NCI-H2107 treated with DMSO at 0.1 percent for 48 hours (cell line): ENCODE results near the gene IER5L.
"Not testable (repeated sequence)": the region's sequence is repeated elsewhere in the genome, so short reads cannot be mapped to it uniquely, and the experiment has no call there.

Source experiments
- DNase-seq: peaks from one replicate; lab custom pipeline; 2025; ENCODE audit not compliant: unreplicated experiment; lab: John Stamatoyannopoulos, UW

IER5L gene

DNA sequence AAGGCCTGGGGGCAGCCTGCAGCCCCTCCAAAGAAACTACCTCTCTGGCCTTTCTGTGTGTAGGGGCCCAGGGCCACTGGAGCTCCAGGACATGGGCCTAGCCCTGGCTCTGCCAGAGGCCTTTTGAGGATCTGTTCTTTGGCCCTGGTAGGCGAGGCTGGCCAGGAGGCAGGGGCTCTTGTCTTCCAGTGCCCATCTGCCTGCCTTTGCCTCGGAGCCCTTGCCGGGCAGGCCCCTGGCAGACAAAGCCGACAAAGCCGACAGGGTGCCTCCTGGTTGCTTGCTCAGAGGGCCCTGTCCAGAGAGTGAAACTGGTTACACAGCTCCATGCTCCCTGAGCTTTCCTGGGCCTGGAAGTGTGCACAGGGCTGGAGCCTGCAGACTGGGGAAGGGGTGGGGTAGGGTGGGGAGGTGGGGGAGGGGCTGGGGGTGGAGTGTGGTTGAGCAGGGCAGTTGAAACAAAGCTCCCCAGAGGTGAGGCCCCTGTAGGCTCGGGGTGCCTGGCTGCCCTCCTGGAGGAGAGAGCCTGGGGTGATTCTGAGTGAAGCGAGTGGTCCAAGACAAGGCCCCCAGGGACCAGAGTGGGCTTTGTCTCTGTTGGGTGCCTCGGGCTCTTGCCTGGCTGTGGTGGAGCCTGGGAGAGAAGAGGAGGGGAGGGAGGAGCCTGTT is 37.5 kb downstream of the IER5L start:
- DNase-seq, result peak; percentile 40

DNA sequence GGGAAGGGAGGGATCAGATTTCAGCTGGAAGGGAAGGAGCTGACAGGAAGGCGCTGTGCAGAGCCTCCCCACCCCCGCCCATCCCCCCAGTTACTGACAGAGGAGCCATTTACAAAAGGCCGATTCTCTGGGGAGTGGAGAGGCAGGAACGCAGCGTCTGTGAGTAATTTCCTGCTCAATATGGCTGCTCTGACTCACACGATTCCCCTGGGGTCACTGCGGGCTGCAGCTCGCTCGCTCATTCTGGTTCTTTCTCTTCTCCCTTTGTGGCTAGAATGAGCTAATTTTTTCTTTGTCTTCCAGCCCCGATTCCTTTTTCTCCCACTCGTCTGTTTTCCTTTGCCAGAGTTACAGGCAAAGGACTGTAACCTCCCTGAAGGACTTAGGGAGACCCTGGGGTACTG is 38.1 kb downstream of the IER5L start:
- DNase-seq, result peak; percentile 98

DNA sequence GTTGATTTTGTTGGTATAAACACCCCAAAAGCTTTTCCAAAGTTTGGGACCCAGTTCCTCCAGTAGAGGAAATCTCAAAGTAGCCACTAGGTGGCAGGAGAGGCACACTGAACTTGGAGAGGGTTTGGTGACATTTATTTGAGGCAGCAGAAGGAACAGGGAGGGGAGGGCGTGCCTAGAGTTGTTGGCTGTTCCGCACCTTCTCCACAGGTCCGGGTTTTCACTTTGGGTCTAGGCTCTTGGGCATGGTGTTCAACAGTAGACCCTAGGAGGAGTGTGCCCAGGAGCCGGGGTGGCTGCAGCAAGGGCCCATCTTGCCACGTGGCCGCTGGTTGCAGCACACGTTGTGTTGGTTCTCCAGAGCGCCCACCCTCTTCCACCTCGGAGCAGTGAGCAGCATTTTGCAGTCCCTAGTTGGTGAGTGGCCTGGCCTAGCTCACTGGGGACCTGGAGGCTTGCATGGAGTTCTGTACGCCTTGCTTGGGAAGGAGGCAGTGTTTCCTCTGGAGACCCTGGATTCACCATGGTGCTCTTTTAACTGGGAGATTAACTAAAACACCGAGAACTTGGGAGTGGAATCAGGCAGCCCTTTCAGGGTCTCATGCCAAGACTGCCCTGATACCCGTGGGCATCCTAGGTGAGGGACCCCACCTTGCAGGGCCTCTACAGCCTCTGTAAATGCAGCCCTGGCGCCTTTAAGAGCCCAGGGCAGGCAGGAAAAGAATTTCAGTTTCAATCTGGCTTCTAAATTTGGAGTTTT is 38.6 kb downstream of the IER5L start:
- DNase-seq, result peak; percentile 86

DNA sequence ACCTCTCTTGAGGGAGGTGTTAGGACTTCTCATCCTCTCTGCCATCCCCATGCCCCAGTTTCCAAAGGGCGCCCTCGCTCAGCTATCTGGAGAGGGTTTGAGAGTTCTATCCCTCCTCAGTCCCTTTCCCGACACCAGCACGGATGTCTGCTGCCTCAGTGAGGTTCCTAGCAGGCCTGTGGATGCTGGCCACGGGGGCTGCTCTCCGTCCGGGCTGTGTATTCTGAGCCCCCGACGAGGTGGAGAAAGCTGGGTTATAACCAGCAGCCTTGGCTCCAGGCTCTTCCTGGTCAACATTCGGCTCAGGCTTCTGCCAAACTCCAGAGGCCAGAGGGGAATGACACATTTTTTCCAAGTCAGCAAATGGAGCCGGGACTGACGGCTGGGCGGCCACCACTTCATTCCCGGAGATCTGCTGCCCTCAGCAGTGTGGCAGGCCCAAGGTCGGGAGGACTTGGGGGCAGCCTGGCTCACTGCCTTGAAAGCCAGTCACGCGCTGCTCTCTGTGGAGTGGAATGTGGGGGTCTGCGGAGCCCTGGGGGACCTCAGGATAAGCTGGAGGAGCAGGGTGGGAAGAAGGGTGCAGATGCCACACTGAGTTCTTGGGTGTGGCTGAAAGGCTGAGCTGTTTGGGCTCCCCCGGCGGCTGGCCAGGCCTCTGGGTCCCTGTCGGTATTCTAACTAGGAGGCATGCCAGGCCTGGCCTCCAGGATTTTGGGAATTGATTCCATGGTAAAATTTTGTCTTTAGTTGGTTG is 39.4 kb downstream of the IER5L start:
- no peak for DNase-seq

DNA sequence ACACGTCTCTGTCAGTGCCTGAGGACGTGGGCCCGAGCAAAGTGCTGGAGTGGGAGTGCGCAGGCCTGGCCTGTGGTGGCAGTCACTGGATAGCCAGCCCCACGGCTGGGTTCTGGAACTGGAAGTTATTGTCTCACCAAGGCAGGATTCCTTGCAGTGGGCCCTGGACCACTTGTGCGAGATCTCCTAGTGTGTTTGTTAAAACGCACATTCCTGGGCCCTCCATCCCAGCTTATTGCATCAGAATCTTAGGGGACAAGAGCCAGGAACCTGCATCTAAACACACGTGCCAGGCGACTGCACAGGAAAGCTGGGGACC is 40.0 kb downstream of the IER5L start:
- no peak for DNase-seq

DNA sequence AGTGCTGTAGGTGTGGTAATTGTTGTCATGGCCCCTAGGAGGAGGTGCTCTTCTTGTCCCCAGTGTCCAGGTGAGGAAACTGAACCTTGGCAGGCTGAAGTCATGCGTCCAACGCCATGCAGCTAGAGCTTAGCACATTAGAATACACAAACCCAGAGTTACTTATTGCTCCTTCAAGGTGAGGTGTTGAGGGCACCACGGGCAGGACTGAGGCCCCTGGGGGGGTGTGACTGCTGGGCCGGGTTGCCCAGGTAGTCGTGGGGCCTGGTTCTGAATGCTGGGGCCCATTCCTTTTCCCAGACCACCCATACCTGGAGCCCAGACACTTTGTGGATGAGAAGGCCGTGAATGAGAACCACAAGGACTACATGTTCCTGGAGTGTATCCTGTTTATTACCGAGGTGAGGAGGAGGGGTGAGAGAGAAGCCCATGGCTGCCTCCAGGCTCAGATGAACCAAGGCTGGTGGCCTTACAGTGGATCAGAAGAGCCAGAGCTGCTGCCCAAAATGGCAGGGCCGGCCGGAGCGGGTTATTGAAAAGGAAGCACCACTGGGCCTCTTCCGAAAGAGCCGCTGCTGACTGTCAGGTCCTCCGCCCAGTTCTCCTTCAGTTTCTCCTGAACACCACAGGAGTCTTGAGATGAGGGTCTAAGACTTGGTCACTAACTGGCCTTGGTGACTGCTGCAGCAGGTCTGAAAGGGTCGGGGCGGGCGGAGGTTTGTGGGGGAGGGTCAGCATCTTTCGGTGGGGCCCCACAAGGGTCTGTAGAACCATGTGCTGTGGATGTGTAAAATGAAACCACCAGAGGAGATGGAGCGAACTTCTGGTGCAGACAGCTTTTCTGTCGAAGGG is 40.5 kb downstream of the IER5L start:
- no peak for DNase-seq

DNA sequence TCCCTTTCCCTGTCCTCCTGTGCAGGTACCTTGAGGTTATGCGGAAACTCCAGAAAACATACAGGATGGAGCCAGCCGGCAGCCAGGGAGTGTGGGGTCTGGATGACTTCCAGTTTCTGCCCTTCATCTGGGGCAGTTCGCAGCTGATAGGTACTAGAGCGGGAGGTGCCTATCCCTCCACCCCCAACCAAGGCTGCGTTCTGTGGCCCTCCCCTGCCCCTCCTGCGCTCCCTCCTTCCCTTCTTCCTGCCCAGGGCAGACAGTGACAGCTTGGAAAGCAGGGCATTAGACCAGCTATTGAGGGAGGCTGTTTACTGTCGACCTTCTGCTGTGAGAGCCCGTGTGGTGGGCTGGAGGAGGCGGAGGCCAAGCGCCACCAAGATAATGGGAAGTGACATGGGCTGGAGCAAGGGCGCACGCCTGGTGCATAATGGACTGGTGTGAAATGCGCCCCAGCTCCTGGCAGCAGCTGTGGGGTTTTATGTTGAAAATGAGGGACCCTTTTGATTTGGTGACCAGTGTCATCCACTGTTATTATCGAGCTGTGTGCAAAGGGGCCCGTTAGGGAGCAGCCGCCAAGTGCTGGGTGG is 41.5 kb downstream of the IER5L start:
- DNase-seq, result no peak

DNA sequence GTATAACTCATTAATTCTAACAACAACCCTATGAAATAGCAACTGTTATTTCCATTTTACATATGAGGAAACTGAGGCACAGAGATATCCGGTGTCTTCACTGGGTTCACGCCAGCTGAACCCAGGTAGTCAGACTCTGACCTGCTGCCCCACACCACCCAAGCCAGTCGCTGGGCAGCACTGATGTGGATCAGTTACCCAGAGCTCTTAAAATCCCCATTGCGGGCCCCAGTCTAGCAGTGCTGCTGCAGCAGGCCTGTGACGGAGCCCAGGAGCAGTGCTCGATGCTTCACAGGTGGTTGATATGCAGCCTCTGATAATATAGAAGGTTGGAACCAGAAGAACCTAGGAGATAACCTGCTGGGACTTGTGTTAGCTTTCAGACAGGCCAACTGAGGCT is 42.6 kb downstream of the IER5L start:
- no peak for DNase-seq

DNA sequence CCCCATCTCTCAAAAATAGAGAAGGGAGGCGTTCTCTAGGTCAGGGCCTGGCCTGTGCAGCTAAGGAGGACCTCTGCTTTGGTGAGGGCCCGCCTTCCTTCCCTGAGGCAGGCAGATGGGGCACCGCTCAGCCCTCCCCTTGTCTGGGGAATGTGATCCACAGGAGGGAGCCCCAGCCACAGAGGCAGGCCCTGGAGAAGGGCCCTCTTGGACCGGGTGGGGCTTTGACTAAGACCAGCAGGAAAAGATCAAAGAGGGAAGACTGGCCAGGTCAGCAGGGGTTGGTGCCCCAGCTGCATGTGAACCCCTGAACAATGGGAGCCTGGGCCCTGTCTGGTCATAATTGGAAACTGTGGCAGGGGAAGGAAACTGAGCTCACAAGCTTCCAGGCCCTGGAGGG is 45.0 kb downstream of the IER5L start:
- DNase-seq, result no peak

DNA sequence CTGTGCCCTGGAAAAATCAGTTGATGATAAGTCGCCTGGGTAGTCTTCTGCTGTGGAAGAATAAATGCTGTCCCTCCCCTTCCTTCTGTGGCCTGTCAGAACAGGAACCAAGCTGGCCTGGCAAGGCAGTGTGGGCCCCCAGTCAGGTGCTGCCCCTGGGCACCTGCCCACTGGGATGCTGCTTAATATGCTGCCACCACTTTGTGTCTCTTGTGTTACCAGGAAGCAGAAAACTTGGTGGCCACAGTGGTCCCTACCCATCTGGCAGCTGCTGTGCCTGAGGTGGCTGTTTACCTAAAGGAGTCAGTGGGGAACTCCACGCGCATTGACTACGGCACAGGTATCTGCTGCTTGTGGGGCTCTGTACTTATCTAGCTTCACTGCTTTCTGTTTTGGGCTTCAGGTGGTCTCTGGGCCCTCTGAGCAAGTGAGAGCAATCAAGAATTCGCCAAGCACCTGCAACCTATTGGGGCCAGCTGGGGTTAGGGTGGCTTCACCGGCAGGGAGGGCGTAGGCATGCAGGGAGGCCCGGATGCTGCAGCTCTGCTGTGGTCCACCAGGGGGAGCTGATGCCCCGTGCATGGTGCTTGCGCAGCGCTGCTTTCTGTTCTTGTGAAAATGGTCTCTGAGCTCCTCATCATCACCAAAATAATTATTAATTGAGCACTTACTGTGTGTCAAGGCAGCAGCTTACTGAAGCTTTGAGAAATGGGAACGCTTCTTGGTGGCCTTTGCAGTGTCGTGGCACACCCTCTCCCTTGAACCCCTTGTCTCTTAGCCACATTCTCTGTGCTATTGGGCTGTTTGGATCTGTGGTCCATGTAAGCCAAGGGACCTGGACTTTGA is 46.5 kb downstream of the IER5L start:
- DNase-seq, result peak; percentile 19

DNA sequence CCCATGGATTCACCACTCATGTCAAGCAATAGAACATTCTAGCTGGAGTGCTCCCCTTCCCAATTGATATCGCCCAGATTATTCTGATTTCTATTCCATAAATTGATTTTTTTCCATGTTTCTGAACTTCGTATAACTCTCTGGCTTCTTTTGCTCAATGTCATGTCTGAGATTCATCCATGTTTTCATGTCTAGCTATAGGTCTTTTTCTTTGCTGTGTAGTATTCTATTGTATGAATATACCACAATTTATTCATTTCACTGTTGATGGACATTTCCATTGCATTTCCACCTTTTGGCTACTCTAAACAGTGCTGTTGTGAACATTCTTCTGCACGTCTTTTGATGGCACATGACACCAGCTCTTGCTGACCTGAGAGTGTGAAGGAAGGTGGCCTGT is 47.3 kb downstream of the IER5L start:
- DNase-seq, result no peak

DNA sequence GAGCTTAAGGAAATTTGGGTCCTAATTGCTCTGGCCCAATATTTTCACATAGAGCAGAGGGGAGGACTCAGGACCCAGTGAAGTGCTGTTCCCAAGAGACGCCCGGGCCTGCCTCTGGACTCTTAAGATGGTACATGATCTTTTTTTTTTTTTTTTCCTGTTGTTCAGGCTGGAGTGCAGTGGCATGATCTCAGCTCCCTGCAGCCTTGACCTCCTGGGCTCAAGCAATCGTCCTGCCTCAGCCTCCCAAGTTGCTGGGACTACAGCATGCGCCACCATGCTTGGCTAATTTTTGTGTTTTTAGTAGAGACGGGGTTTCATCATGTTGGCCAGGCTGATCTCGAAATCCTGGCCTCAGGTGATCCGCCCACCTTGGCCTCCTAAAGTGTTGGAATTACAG is 47.8 kb downstream of the IER5L start:
- DNase-seq, result not testable (repeated sequence)

DNA sequence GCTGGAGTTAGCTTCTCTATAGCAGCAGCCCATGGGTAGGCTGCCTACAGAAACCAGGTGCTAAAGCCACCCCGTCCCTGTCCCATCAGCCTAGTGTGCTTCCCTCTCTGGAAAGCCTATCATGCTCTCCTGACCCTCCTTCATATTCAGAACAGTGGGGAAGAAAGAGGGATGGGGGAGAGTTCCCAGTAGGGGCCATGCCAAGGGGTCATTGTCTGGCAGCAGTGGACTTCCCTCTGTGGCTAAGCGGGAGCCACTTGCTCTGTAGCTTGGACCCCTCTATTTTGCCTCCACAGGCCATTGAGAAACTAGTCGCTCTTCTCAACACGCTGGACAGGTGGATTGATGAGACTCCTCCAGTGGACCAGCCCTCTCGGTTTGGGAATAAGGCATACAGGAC is 49.4 kb downstream of the IER5L start:
- DNase-seq, result no peak

DNA sequence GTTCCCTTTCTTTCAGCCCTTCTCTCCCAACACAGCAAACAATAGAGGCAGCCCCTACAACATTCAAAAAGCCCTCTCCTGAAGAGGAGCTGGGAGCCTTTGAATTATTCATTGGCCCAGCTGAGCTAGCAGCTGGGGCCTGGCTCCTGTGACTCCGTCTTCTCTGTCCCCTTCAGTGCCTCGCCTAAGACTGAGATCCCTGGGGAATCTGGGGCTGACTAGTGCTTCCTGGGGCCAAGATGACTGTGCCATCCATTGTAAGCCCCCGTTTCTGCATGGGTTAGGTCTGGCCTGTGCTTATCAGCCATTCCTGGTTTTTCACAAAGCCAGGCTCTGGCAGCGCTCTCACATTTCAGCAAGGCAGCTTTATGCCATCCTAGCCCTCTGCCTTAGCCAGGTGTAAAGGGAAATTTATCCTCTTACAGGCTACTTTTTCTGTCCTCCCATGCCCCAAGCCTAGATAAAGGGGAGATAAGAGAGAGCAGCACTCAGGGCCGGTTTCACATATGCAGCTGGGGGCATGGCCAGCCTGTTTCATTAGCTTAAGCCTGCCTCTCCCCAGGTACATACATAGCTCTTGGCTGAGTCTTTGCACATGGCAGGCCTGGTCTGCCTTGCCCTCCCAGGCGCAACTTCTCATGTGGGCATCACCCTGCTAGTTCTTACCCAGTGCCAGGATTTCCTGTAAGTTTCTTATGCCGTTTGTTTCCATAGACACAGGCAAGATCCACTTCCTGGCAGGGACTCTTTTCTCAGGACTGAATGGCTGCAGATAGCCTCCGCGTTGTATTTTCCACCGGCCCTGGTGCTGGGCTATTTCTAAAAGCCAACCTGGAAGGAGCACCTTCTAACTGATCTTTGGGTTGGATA is 51.1 kb downstream of the IER5L start:
- DNase-seq, result peak; percentile 56
